ENCODE data around the gene TACR1. TPM values are rescaled to one million over a fixed set of nuclear protein-coding genes. Genes with fewer than 3 reads are reported as not detected.

TACR1 gene
- total and polyA plus RNA-seq, 2 of the 8 experiments (the other 6 are each of a cell fraction or from before 2014, with no cell fraction given), result 0.09 to 0.37 TPM

- no peaks in the 10 kb centered on the region for H3K79me1 ChIP-seq (ENCODE audit: low read depth, low read length)
- no peak overlapping the region for H3K27ac ChIP-seq (ENCODE audit: low read depth, low read length)
- H3K27me3 ChIP-seq (replicated peaks in 1 of 4; ENCODE audit: control insufficient read depth in 3 of 4, extremely low read depth in 1 of 4, insufficient read depth in 3 of 4, low read length in 3 of 4), result no peaks in the 10 kb centered on the region
- no peak overlapping the region for H2BK15ac ChIP-seq (ENCODE audit: low read length)
- no peak overlapping the region for H2AFZ ChIP-seq (ENCODE audit: low read length)
- H3K9ac ChIP-seq (replicated peaks in 1 of 4; ENCODE audit: extremely low read depth in 1 of 4, low read depth in 3 of 4, low read length in 3 of 4), result no peak overlapping the region
- 81% methylated on average over 1 of the region's 1 CpG; no CpG with 5 or more reads in 1 of the 2 experiments for WGBS, 2 experiments (ENCODE audit: extremely low coverage in 1 of 2, insufficient coverage in 1 of 2, insufficient read length in 1 of 2, insufficient replicate concordance in 2 of 2, low coverage in 1 of 2, low lambda C conversion rate in 2 of 2, missing lambda C conversion rate in 1 of 2)
- H4K91ac ChIP-seq (replicated peaks; ENCODE audit: insufficient read length, low read length), result no peak overlapping the region
- H4K20me1 ChIP-seq (replicated peaks in 1 of 2; ENCODE audit: control insufficient read depth in 1 of 2, insufficient read depth in 2 of 2, low read length in 2 of 2), result no peaks in the 10 kb centered on the region
- no peak overlapping the region for H4K8ac ChIP-seq (ENCODE audit: extremely low read depth, insufficient read depth, low read length)
- no peak overlapping the region for H3K4me3 ChIP-seq (ENCODE audit: extremely low read depth in 1 of 4, insufficient read depth in 2 of 4, low read depth in 3 of 4, low read length in 4 of 4)
- H3K56ac ChIP-seq (replicated peaks; ENCODE audit: insufficient read length, low read depth, low read length), result no peak overlapping the region
- no peaks in the 10 kb centered on the region for H3K79me2 ChIP-seq (ENCODE audit: control insufficient read depth in 1 of 2, insufficient read depth in 2 of 2, low read length in 2 of 2)
- H2AK5ac ChIP-seq (ENCODE audit: low read depth, low read length), result no peak overlapping the region
- no peak overlapping the region for H2BK12ac ChIP-seq (ENCODE audit: low read depth, low read length)
- H3K23me2 ChIP-seq (ENCODE audit: low read depth, low read length), result no peaks in the 10 kb centered on the region; the same call in 1 of the 2 replicates
- no peak overlapping the region for H3K14ac ChIP-seq (ENCODE audit: insufficient read length)
- H4K5ac ChIP-seq (ENCODE audit: insufficient read length, low read depth, low read length), result no peak overlapping the region
- H3K23ac ChIP-seq (ENCODE audit: insufficient read length), result no peak overlapping the region
- no peak for DNase-seq (ENCODE audit: low read depth in 1 of 2, low spot score in 2 of 2)
- POLR2A ChIA-PET (ENCODE audit: partially characterized antibody), result no interaction called here
- H3K4ac ChIP-seq (replicated peaks; ENCODE audit: insufficient read length, low read depth, low read length), result no peak overlapping the region
- no peak overlapping the region for H3K4me2 ChIP-seq (ENCODE audit: insufficient read depth in 1 of 2, low read depth in 2 of 2, low read length in 2 of 2)
- no peak overlapping the region for H2BK20ac ChIP-seq (ENCODE audit: low read length)
- H3K36me3 ChIP-seq (ENCODE audit: control insufficient read depth in 2 of 4, insufficient read depth in 4 of 4, low read length in 3 of 4), result no peaks in the 10 kb centered on the region
- CTCF ChIA-PET (ENCODE audit: partially characterized antibody), result interaction anchor here (0.6 to 4.0 kb wide), 2 partner anchors 10 to 22 kb away, joined by 3 to 21 read pairs; no protein-coding TSS in a partner anchor
- no peak for FAIRE-seq
- no peaks in the 10 kb centered on the region for H3K4me1 ChIP-seq (replicated peaks in 1 of 4; ENCODE audit: control insufficient read depth in 3 of 4, insufficient read depth in 4 of 4, low read length in 3 of 4)
- H3K9me3 ChIP-seq (ENCODE audit: insufficient read depth in 2 of 2, low read depth in 1 of 2, low read length in 1 of 2), result no peaks in the 10 kb centered on the region
- no peak overlapping the region for H2BK5ac ChIP-seq (ENCODE audit: low read depth, low read length)
- H2BK120ac ChIP-seq (replicated peaks; ENCODE audit: low read depth, low read length), result no peak overlapping the region
- no peak overlapping the region for H3K18ac ChIP-seq (ENCODE audit: extremely low read depth, low read length)
- TF ChIP-seq SP4 (IDR thresholded peaks at IDR 0.05; ENCODE audit: low read length) (no peak), EZH2 (IDR thresholded peaks at IDR 0.05; ENCODE audit: low read depth, low read length, severe bottlenecking) (no peak), RFX5 (IDR thresholded peaks at IDR 0.05; ENCODE audit: borderline replicate concordance, low read depth, low read length) (no peak), POLR2AphosphoS5 (IDR thresholded peaks at IDR 0.05; ENCODE audit: low read depth, low read length) (no peak), BCL11A (IDR thresholded peaks at IDR 0.05; ENCODE audit: low read depth in 2 of 2, low read length in 2 of 2) (no peak), FOSL1 (IDR thresholded peaks at IDR 0.05; ENCODE audit: insufficient read depth, low read depth, low read length) (no peak), BRCA1 (IDR thresholded peaks at IDR 0.05; ENCODE audit: low read depth, low read length) (no peak), NANOG (IDR thresholded peaks at IDR 0.05; ENCODE audit: insufficient read depth, low read depth, low read length, poor library complexity, severe bottlenecking) (no peak), CBX5 (IDR thresholded peaks at IDR 0.05; ENCODE audit: low read depth, low read length) (no peak), RXRA (IDR thresholded peaks at IDR 0.05; ENCODE audit: insufficient read depth, low read depth, low read length) (no peak), JUN (IDR thresholded peaks at IDR 0.05; ENCODE audit: low read depth, low read length) (no peak), POLR2A (IDR thresholded peaks at IDR 0.05; ENCODE audit: control extremely low read depth in 1 of 2, low read depth in 2 of 2, low read length in 2 of 2) (no peak), CHD1 (IDR thresholded peaks at IDR 0.05; ENCODE audit: low read depth, low read length) (no peak), KDM4A (IDR thresholded peaks at IDR 0.05; ENCODE audit: low read depth, low read length, severe bottlenecking) (no peak), TCF12 (IDR thresholded peaks at IDR 0.05; ENCODE audit: low read depth, low read length) (no peak), TAF7 (optimal IDR thresholded peaks at IDR 0.05; ENCODE audit: borderline replicate concordance, low read depth, low read length) (no peak)
Measured at GRCh38 chr2:75042823-75043222, 156.5 kb downstream of the TACR1 start.

All from H1 (cell line).